HepG2 (cell line): ENCODE measurements around the gene SCYGR6. TPM values are rescaled to one million over a fixed set of nuclear protein-coding genes. Genes with fewer than 3 reads are reported as not detected.

ENCODE experiments used
- CEBPG ChIP-seq: IDR thresholded peaks from 2 replicates; pipeline ENCODE4 v1.6.1; 2016
- ESRRA ChIP-seq: sonication (generic); formaldehyde crosslinking; IDR thresholded peaks from 2 replicates; pipeline ENCODE4 v1.5.1; 2020; ENCODE audit warnings: mild to moderate bottlenecking, low read depth, missing genetic modification reagents
- FOXK2 ChIP-seq: fragments of 450-650 bp; IDR thresholded peaks from 2 replicates; pipeline ENCODE4 v1.6.1; 2016
- FOXP4 ChIP-seq: sonication (generic); formaldehyde crosslinking; IDR thresholded peaks from 2 replicates; pipeline ENCODE4 v1.4.0; 2020; ENCODE audit warnings: missing genetic modification reagents
- HOXD1 ChIP-seq: sonication (generic); formaldehyde crosslinking; IDR thresholded peaks from 2 replicates; pipeline ENCODE4 v1.5.0; 2020; ENCODE audit warnings: missing genetic modification reagents
- MTA1 ChIP-seq: sonication (generic); formaldehyde crosslinking; IDR thresholded peaks from 2 replicates; pipeline ENCODE4 v1.4.0; 2020; ENCODE audit warnings: missing genetic modification reagents, mild to moderate bottlenecking, borderline replicate concordance
- NFIC ChIP-seq: IDR thresholded peaks from 2 replicates; pipeline ENCODE4 v1.6.1; 2012; ENCODE audit warnings: mild to moderate bottlenecking, low read length, inconsistent platforms
- TARDBP ChIP-seq: sonication (generic); formaldehyde crosslinking; IDR thresholded peaks from 2 replicates; pipeline ENCODE4 v1.8.0; 2022; ENCODE audit warnings: mild to moderate bottlenecking, missing genetic modification reagents
- ZBTB38 ChIP-seq: sonication (generic); formaldehyde crosslinking; IDR thresholded peaks from 2 replicates; pipeline ENCODE4 v1.5.1; 2020; ENCODE audit warnings: mild to moderate bottlenecking, missing genetic modification reagents
- polyA plus RNA-seq, 8 experiments: library from polyadenylated mRNA; depleted of rRNA in 3 of 8; stranded (reverse) in 7 of 8; unstranded in 1 of 8; fragments of >200 nt; fragmentation: Illumina TruSeq in 4 of 8; extraction: Trizol in 4 of 8; gene quantifications; 2 replicates each; pipeline versions ENCODE4 v1.2.1 to v1.2.3, GENCODE V29; 2011 to 2016; ENCODE audit warnings: low read depth in 4 of 8, missing spikeins in 1 of 8, mixed read lengths in 1 of 8; ENCODE audit not compliant: insufficient read depth in 1 of 8
- total RNA-seq, 5 experiments: library from RNA; depleted of rRNA; stranded (reverse); fragments of >200 nt; fragmentation: Illumina TruSeq; extraction: Trizol; gene quantifications; 2 replicates each; pipeline ENCODE4 v1.2.3, GENCODE V29; 2016; ENCODE audit warnings: low read depth in 1 of 5
- TF ChIP-seq, protein P1 (sequence below): sonication (generic); formaldehyde crosslinking; conservative IDR thresholded peaks from 2 replicates; pipeline ENCODE4 v1.4.0; 2020; ENCODE audit warnings: mild to moderate bottlenecking, missing genetic modification reagents, moderate library complexity
- TF ChIP-seq, protein P2 (sequence below): sonication (generic); formaldehyde crosslinking; IDR thresholded peaks from 2 replicates; pipeline ENCODE4 v1.4.0; 2020; ENCODE audit warnings: missing genetic modification reagents
- TF ChIP-seq, protein P3 (sequence below): sonication (generic); formaldehyde crosslinking; IDR thresholded peaks from 2 replicates; pipeline ENCODE4 v1.4.0; 2020; ENCODE audit warnings: missing genetic modification reagents, borderline replicate concordance
- TF ChIP-seq, protein P4 (sequence below): sonication (generic); formaldehyde crosslinking; IDR thresholded peaks from 2 replicates; pipeline ENCODE4 v1.5.1; 2020; ENCODE audit warnings: mild to moderate bottlenecking, missing genetic modification reagents, moderate library complexity

The SCYGR6 gene
- total and polyA plus RNA-seq, 2 of the 13 experiments (the other 11 are each of a cell fraction or from before 2014, with no cell fraction given): not detected

DNA sequence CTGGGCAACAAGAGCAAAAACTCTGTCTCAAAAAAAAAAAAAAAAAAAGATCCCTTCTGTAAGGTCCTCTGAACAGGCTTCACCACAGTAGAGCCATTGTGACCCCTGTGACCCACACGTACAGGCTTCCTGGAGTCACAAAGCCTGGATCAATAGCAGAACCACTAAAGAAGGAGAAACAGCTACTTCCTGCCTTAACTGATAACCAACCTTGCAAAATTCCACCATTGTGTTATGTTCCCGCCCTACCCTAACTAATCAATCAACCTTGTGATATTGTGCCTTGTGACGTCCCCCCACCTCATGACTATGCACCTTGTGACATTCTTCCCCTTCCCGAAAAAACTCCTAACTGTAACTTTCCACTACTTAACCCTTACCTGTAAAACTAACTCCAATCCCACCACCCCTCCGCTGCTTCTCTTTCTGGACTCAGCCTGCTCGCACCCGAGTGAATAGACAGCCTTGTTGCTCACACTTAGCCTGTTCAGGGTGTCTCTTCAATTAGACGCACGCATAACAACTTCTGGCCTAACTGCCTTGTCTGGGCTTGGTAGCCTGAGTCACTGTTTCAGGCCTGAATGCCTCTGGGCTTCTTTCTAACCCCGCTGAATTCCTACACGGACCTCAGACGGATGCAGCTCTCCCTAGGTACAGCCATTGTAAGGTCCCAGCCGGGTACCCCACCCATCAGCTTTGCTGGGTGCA is 35.0 kb upstream of the SCYGR6 start (continued):
- TF ChIP-seq, protein P1, sequence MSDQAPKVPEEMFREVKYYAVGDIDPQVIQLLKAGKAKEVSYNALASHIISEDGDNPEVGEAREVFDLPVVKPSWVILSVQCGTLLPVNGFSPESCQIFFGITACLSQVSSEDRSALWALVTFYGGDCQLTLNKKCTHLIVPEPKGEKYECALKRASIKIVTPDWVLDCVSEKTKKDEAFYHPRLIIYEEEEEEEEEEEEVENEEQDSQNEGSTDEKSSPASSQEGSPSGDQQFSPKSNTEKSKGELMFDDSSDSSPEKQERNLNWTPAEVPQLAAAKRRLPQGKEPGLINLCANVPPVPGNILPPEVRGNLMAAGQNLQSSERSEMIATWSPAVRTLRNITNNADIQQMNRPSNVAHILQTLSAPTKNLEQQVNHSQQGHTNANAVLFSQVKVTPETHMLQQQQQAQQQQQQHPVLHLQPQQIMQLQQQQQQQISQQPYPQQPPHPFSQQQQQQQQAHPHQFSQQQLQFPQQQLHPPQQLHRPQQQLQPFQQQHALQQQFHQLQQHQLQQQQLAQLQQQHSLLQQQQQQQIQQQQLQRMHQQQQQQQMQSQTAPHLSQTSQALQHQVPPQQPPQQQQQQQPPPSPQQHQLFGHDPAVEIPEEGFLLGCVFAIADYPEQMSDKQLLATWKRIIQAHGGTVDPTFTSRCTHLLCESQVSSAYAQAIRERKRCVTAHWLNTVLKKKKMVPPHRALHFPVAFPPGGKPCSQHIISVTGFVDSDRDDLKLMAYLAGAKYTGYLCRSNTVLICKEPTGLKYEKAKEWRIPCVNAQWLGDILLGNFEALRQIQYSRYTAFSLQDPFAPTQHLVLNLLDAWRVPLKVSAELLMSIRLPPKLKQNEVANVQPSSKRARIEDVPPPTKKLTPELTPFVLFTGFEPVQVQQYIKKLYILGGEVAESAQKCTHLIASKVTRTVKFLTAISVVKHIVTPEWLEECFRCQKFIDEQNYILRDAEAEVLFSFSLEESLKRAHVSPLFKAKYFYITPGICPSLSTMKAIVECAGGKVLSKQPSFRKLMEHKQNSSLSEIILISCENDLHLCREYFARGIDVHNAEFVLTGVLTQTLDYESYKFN: peak; percentile 83
- peak; percentile 92 for TF ChIP-seq HOXD1
- peak; percentile 77 for TF ChIP-seq ESRRA (CRISPR knock-in tag)
- TF ChIP-seq ZBTB38 (CRISPR knock-in tag): peak; percentile 92
- peak; percentile 63 for TF ChIP-seq FOXP4 (CRISPR knock-in tag)
- TF ChIP-seq NFIC: peak; percentile 30; the same call in 1 of the 2 replicates
- TF ChIP-seq, protein P2, sequence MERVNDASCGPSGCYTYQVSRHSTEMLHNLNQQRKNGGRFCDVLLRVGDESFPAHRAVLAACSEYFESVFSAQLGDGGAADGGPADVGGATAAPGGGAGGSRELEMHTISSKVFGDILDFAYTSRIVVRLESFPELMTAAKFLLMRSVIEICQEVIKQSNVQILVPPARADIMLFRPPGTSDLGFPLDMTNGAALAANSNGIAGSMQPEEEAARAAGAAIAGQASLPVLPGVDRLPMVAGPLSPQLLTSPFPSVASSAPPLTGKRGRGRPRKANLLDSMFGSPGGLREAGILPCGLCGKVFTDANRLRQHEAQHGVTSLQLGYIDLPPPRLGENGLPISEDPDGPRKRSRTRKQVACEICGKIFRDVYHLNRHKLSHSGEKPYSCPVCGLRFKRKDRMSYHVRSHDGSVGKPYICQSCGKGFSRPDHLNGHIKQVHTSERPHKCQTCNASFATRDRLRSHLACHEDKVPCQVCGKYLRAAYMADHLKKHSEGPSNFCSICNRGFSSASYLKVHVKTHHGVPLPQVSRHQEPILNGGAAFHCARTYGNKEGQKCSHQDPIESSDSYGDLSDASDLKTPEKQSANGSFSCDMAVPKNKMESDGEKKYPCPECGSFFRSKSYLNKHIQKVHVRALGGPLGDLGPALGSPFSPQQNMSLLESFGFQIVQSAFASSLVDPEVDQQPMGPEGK (CRISPR knock-in tag): peak; percentile 21; the same call in 1 of the 2 replicates
- peak; percentile 72; the same call in 1 of the 2 replicates for TF ChIP-seq TARDBP (CRISPR knock-in tag)
- TF ChIP-seq, protein P3, sequence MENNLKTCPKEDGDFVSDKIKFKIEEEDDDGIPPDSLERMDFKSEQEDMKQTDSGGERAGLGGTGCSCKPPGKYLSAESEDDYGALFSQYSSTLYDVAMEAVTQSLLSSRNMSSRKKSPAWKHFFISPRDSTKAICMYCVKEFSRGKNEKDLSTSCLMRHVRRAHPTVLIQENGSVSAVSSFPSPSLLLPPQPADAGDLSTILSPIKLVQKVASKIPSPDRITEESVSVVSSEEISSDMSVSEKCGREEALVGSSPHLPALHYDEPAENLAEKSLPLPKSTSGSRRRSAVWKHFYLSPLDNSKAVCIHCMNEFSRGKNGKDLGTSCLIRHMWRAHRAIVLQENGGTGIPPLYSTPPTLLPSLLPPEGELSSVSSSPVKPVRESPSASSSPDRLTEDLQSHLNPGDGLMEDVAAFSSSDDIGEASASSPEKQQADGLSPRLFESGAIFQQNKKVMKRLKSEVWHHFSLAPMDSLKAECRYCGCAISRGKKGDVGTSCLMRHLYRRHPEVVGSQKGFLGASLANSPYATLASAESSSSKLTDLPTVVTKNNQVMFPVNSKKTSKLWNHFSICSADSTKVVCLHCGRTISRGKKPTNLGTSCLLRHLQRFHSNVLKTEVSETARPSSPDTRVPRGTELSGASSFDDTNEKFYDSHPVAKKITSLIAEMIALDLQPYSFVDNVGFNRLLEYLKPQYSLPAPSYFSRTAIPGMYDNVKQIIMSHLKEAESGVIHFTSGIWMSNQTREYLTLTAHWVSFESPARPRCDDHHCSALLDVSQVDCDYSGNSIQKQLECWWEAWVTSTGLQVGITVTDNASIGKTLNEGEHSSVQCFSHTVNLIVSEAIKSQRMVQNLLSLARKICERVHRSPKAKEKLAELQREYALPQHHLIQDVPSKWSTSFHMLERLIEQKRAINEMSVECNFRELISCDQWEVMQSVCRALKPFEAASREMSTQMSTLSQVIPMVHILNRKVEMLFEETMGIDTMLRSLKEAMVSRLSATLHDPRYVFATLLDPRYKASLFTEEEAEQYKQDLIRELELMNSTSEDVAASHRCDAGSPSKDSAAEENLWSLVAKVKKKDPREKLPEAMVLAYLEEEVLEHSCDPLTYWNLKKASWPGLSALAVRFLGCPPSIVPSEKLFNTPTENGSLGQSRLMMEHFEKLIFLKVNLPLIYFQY (CRISPR knock-in tag): no peak
- TF ChIP-seq, protein P4, sequence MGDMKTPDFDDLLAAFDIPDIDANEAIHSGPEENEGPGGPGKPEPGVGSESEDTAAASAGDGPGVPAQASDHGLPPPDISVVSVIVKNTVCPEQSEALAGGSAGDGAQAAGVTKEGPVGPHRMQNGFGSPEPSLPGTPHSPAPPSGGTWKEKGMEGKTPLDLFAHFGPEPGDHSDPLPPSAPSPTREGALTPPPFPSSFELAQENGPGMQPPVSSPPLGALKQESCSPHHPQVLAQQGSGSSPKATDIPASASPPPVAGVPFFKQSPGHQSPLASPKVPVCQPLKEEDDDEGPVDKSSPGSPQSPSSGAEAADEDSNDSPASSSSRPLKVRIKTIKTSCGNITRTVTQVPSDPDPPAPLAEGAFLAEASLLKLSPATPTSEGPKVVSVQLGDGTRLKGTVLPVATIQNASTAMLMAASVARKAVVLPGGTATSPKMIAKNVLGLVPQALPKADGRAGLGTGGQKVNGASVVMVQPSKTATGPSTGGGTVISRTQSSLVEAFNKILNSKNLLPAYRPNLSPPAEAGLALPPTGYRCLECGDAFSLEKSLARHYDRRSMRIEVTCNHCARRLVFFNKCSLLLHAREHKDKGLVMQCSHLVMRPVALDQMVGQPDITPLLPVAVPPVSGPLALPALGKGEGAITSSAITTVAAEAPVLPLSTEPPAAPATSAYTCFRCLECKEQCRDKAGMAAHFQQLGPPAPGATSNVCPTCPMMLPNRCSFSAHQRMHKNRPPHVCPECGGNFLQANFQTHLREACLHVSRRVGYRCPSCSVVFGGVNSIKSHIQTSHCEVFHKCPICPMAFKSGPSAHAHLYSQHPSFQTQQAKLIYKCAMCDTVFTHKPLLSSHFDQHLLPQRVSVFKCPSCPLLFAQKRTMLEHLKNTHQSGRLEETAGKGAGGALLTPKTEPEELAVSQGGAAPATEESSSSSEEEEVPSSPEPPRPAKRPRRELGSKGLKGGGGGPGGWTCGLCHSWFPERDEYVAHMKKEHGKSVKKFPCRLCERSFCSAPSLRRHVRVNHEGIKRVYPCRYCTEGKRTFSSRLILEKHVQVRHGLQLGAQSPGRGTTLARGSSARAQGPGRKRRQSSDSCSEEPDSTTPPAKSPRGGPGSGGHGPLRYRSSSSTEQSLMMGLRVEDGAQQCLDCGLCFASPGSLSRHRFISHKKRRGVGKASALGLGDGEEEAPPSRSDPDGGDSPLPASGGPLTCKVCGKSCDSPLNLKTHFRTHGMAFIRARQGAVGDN (CRISPR knock-in tag): peak; percentile 57
- 0 out of 2 replicates have a peak, but pooled peaks have one; percentile 47 for TF ChIP-seq MTA1 (CRISPR knock-in tag)
- no peak for TF ChIP-seq FOXK2
- TF ChIP-seq CEBPG (CRISPR knock-in tag): peak; percentile 77
